ENCODE results near the gene GMDS.

Gene GMDS

GRCh38 chr6:1624851-1625781 is 620.3 kb downstream of the GMDS start:
- no peak for DNase-seq (ENCODE audit: low spot score)

DNA sequence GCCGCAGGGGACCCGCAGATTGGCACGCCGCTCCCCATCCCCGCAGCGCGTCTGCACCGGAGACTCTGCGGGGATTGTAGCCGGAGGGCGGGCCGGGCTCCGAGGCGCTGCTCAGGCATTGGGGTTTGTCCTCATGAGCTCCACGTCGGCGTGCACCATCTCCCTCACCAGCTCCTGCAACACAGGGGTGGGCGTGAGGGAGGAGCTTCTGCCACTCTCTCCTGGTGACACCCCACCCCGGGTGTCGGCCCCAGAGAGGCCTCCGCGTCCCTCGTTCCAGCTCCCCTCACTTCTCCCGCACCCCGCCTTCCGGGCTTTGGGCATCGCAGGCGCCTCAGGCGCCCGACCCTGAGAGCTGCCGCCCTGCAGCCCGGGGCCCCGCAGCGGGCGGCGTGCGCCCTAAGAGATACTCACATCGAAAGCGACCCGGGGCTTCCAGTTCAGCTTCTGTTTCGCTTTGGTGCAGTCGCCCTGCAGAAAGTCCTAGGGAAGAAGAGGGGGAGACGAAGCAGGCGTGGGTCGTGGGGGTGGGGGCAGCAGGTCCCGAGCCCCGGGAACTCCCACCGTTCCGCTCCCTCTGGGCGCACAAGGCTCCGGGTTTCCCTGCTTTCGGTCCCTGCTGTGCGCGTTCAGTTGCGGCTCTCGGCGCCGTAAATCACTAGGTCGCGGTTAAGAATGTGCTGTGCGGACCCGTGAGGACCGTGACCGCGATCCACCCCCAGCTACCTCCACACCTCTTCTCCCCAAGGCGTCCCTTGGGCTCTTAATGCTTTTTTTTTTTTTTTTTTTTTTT is 621.2 kb downstream of the GMDS start:
- DNase-seq (ENCODE audit: low spot score): no peak

GRCh38 chr6:1623769-1624057 is 621.7 kb downstream of the GMDS start:
- DNase-seq (ENCODE audit: low spot score): no peak

GRCh38 chr6:1622851-1623768 is 622.3 kb downstream of the GMDS start:
- no peak for DNase-seq (ENCODE audit: low spot score)

- no peak for DNase-seq (ENCODE audit: low spot score)
Observed at GRCh38 chr6:1622220-1622850, 623.1 kb downstream of the GMDS start.

DNA sequence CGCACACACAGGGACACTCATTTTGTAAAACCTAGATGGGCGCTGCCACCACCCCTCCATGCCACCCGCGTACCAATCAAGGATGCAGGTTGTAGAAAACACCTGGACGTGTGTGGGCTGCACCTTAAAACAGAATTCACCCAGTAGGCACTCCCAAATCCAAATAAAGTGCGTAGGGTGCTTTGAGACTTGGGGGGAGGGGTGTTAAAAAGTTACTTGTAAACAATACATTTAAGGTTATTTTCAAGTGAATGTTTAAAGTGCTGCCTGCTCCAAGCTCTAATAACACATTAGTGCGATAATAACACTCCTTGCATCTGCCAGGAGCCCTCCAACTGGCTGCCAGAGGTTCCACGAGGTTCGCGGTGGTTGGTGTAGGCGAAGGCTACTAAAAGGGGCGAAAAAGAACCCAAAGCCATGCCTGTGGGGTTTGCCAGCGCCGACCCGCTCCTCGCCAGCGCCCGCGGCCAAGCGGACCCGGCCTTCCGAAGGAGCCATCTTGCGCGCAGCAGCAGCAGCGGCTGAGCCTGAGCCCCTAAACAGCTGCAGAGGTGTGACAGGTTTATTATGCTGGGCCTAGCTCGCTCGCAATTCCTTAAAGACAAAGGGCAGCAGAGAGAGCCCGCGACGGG is 624.2 kb downstream of the GMDS start:
- no peak for DNase-seq (ENCODE audit: low spot score)

DNA sequence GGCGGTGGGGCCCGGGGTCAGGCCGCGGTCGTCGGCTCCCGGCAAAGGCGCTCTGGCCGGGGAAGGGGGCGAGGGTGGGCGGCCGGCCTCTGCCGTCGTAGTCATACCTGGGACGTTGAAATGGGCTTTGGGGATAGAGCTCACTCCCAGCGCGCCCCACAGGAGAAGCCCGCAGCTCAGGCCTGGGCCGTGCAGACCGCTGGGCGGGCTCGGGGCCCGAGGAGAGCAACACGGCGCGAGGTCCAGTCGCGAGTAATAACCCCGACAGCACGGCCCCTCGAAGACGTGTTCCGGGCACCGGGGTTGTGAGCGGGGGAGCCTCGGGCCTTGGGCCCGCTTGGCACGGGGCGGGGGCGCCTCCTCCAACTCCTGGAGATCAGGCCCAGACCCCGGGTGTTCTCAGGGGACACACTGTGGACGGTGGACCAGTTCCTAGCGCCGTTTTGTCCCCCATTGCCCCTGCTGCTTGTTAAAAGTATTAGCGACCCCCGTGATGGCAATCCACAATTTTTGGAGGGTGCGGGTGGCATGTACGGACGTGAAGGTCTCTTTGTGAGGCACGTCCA is 624.8 kb downstream of the GMDS start:
- no peak for DNase-seq (ENCODE audit: low spot score)

- no peak for DNase-seq (ENCODE audit: low spot score)
Observed at GRCh38 chr6:1619673-1620503, 625.5 kb downstream of the GMDS start.

- no peak for DNase-seq (ENCODE audit: low spot score)
Observed at GRCh38 chr6:1619098-1619672, 626.2 kb downstream of the GMDS start.

GRCh38 chr6:1618311-1619097 is 626.9 kb downstream of the GMDS start:
- DNase-seq (ENCODE audit: low spot score): no peak

DNA sequence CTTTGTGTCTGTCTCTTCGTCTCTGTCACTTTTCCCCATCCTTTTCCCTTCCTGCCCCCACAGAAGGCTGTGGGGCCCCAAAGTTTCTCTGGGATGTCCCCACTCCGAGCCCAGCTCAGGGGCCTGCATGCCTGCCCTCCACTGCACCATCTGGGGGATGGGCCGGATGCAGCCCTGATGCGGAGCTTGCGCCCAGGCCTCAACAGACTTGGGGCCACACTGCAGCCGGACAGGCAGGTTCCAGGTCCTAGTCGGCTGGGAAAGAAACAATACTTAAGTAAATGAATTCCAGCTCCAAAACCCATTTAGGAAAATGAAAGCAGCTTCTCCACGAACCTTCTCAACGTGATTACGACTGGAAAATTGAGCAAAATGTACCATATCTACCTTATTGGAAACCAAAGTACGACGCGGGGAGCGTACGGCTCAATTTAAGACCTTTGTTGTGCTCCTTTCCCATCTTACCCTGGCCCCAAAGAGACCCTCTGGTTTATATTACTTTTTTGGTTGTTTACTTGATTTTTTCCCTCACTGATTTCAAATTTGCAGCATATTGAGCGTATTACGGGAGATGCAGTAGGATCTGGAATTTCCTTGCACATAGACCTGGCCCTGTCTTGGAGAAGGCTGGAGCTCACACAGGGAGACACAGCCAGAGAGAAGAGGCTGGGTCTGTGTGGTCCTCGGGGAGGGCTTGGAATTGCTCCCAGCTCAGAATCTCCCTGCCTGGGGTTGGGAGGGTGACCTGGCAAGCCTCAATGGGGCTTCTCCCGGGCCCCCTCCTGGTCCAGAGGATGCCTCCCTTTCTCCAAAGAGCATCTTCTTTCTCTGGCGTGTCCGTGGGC is 627.7 kb downstream of the GMDS start:
- no peak for DNase-seq (ENCODE audit: low spot score)

DNA sequence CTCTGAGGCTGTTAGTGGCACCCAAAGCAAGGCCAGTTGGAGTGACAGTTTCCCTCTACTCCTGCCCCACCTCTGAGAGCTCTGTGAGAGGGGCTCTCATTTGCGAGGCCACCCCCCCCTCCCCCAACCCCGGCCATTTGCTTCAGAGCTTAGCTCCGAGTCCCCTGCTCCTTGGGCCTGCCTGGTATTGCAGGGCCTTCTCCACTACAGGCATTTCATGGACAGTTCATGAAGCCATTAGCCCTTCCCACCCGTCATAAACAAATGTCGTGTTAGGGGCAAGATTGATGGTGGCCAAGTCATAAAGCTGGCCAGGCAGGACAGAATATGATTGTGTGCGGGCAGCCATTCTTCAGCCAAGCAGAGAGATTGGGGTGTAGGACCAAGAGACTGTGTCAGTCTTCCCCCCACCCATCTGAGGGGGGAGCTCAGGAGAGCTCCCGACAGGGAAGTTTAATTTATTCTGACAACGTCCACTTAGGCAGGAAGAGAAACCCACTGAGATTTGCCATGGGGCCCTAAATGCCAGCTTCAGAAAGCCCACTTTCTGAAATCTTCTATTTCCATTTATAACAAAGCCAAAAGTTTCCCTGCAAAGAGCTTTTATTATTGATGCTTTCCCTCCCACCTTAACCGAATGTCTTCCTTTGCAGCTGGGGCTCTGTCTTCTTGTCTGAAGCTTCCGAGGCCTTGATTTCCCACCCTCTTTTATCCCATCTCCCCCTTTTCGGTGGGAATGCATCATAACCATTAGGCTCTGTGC is 628.5 kb downstream of the GMDS start:
- DNase-seq (ENCODE audit: low spot score): no peak

- DNase-seq (ENCODE audit: low spot score): no peak
Observed at GRCh38 chr6:1615853-1616420, 629.5 kb downstream of the GMDS start.

GRCh38 chr6:1615151-1615852 is 630.1 kb downstream of the GMDS start:
- no peak for DNase-seq (ENCODE audit: low spot score)

DNA sequence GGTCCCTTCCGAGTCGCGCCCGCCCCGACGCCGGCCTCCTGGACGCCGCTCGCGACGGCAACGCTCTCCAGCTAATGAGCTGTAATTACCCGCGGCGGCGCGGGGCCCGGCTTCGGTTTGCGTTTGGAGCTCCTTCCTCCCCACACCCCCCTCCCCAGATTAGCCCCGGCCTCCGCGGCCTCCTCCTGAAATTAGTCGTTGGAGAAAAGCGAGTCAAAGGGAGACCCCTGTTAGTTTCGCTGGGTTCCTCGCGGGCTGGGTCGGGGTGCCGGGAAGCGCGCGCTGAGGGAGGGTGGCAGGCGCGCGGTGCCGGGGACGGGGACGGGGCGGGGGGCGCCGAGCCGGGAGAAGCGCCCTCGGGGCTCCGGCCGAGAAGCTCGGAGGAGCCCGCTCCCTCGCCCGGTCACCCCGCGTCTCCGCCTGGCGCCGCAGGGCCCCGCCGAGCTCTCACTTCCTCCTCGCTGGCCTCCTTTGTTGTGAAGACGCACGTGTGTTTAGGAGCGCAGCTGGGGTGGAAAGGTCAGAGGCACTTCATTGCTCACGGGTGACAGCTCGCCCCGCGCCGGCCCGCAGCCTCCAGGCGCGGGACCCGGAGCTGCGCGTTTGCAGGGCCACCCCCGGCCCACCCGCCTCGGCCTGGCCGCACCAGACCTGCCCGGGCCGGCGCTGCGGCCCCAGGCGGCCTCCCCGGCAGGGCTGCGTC is 630.8 kb downstream of the GMDS start:
- no peak for DNase-seq (ENCODE audit: low spot score)

Measured in Ammon's horn (tissue), 1 donor.